HepG2 (cell line): ENCODE data around the gene LRP1B. TPM values are rescaled to one million over a fixed set of nuclear protein-coding genes. Genes with fewer than 3 reads are reported as not detected.

ENCODE experiments used
- ATAC-seq: fragments of 200-7000 bp; cut with Tn5 transposase; 3 replicates; pipeline ENCODE4 v1.9.1; 2020; ENCODE audit warnings: mild to moderate bottlenecking, moderate library complexity
- BruUV-seq: library from RNA; stranded (reverse); fragments of 400-500 nt; replicated peaks from 2 replicates; lab custom pipeline; 2021; lab: Mats Ljungman, UMichigan
- CTCF ChIA-PET: fragments of 300-600 bp; formaldehyde crosslinking; extraction: SDS; loops from one replicate; lab custom pipeline; 2021; ENCODE audit warnings: low total read pairs, inconsistent platforms, low intra/inter-chr PET ratio; lab: Yijun Ruan, JAX
- POLR2A ChIA-PET: fragments of 350-600 bp; sonication (Branson Sonifier 250); formaldehyde crosslinking; loops from one replicate; lab custom pipeline; 2020; ENCODE audit warnings: antibody characterized with exemption, inconsistent platforms; lab: Yijun Ruan, JAX
- DNase-seq: peaks from one replicate; pipeline ENCODE4 v3.0.0-alpha.2; 2015; ENCODE audit warnings: low spot score
- FAIRE-seq: peaks from 3 replicates; lab custom pipeline; 2011; peaks lifted over from hg19 to GRCh38; lab: Jason Lieb, UNC
- H2AFZ ChIP-seq: one replicate; pipeline ENCODE4 v1.6.1; 2011; ENCODE audit warnings: low read length, inconsistent platforms
- H3K27ac ChIP-seq: fragments of 300-600 bp; 3 replicates; pipeline ENCODE4 v1.8.0; 2011; ENCODE audit warnings: mixed run types, mild to moderate bottlenecking, mixed read lengths, low read length, inconsistent platforms; ENCODE audit not compliant: insufficient read depth; ENCODE audit errors: extremely low read length
- H3K27me3 ChIP-seq, 2 experiments: fragments of 200-600 bp in 1 of 2; 2 replicates in 1 of 2; 3 replicates in 1 of 2; pipeline versions ENCODE4 v1.6.0 to v1.8.0; 2011; ENCODE audit warnings: low read length in 2 of 2, mild to moderate bottlenecking in 2 of 2, moderate library complexity in 2 of 2, inconsistent platforms in 1 of 2; ENCODE audit not compliant: insufficient read depth in 2 of 2, control insufficient read depth in 1 of 2
- H3K36me3 ChIP-seq, 2 experiments: fragments of 200-600 bp in 1 of 2; replicated peaks in 1 of 2; 2 replicates in 1 of 2; 3 replicates in 1 of 2; pipeline versions ENCODE4 v1.5.1 to v1.8.0; 2011; ENCODE audit warnings: low read length in 2 of 2, inconsistent platforms in 1 of 2; ENCODE audit not compliant: insufficient read depth in 2 of 2, control insufficient read depth in 1 of 2
- H3K4me1 ChIP-seq: 2 replicates; pipeline ENCODE4 v1.5.1; 2012; ENCODE audit warnings: low read length, inconsistent platforms; ENCODE audit not compliant: insufficient read depth
- H3K4me2 ChIP-seq: 2 replicates; pipeline ENCODE4 v1.6.0; 2011; ENCODE audit warnings: low read depth, low read length, inconsistent platforms
- H3K4me3 ChIP-seq, 3 experiments: fragments of 200-600 bp in 1 of 3; sonication (generic), shearing (Covaris generic) in 1 of 3; replicated peaks in 1 of 3; 2 replicates each; pipeline ENCODE4 v1.5.1; 2011 to 2016; ENCODE audit warnings: low read length in 3 of 3, inconsistent platforms in 2 of 3, low read depth in 2 of 3, mild to moderate bottlenecking in 2 of 3, control low read depth in 1 of 3, mixed read lengths in 1 of 3; ENCODE audit not compliant: insufficient read depth in 1 of 3
- H3K79me2 ChIP-seq: one replicate; pipeline ENCODE4 v1.6.1; 2011; ENCODE audit warnings: low read length, inconsistent platforms; ENCODE audit not compliant: insufficient read depth
- H3K9ac ChIP-seq: 2 replicates; pipeline ENCODE4 v1.6.0; 2011; ENCODE audit warnings: mild to moderate bottlenecking, low read depth, low read length, inconsistent platforms; ENCODE audit not compliant: insufficient read depth
- H3K9me3 ChIP-seq: 2 replicates; pipeline ENCODE4 v1.5.1; 2012; ENCODE audit warnings: mild to moderate bottlenecking, low read length
- H4K20me1 ChIP-seq: 2 replicates; pipeline ENCODE4 v1.6.0; 2011; ENCODE audit warnings: inconsistent platforms, mild to moderate bottlenecking, low read length, moderate library complexity; ENCODE audit not compliant: insufficient read depth
- ARNT2 ChIP-seq: sonication (generic); formaldehyde crosslinking; IDR thresholded peaks from 2 replicates; pipeline ENCODE4 v1.8.0; 2022; ENCODE audit warnings: mild to moderate bottlenecking, low read depth, missing genetic modification reagents, moderate library complexity
- ATF7 ChIP-seq, 2 experiments: fragments of 450-650 bp in 1 of 2; sonication (generic) in 1 of 2; formaldehyde crosslinking in 1 of 2; IDR thresholded peaks; 2 replicates each; pipeline versions ENCODE4 v1.4.0 to v1.6.1; 2016 to 2020; ENCODE audit warnings: antibody characterized with exemption in 1 of 2, mild to moderate bottlenecking in 1 of 2, missing genetic modification reagents in 1 of 2
- CREB1 ChIP-seq, 2 experiments: fragments of 450-650 bp in 1 of 2; IDR thresholded peaks; 2 replicates each; pipeline ENCODE4 v1.6.1; 2016 to 2017; ENCODE audit warnings: control low read depth in 1 of 2, mild to moderate bottlenecking in 1 of 2, missing compliant biosample characterization in 1 of 2, missing genetic modification characterization in 1 of 2
- KDM5B ChIP-seq: sonication (generic); formaldehyde crosslinking; IDR thresholded peaks from 2 replicates; pipeline ENCODE4 v1.4.0; 2020; ENCODE audit warnings: missing genetic modification reagents, mild to moderate bottlenecking, borderline replicate concordance
- MXI1 ChIP-seq: IDR thresholded peaks from 3 replicates; pipeline ENCODE4 v1.6.1; 2012; ENCODE audit warnings: low read depth, low read length, inconsistent platforms, borderline replicate concordance
- PITX1 ChIP-seq: sonication (generic); formaldehyde crosslinking; IDR thresholded peaks from 2 replicates; pipeline ENCODE4 v1.5.1; 2020; ENCODE audit warnings: mild to moderate bottlenecking, missing genetic modification reagents
- THYN1 ChIP-seq: sonication (generic); formaldehyde crosslinking; IDR thresholded peaks from 2 replicates; pipeline ENCODE4 v1.8.1; 2023; ENCODE audit warnings: low read depth, mild to moderate bottlenecking, moderate library complexity, missing genetic modification reagents, borderline replicate concordance
- TSC22D2 ChIP-seq: sonication (generic); formaldehyde crosslinking; IDR thresholded peaks from 2 replicates; pipeline ENCODE4 v1.5.1; 2020; ENCODE audit warnings: missing genetic modification reagents, mild to moderate bottlenecking, borderline replicate concordance
- ZBTB20 ChIP-seq: sonication (generic); formaldehyde crosslinking; IDR thresholded peaks from 2 replicates; pipeline ENCODE4 v1.8.1; 2023; ENCODE audit warnings: missing genetic modification reagents, low read depth, mild to moderate bottlenecking, borderline replicate concordance
- ZNF10 ChIP-seq: sonication (generic); formaldehyde crosslinking; IDR thresholded peaks from 2 replicates; pipeline ENCODE4 v1.4.0; 2020; ENCODE audit warnings: mild to moderate bottlenecking, low read depth, missing genetic modification reagents, borderline replicate concordance
- ZNF674 ChIP-seq: sonication (generic); formaldehyde crosslinking; IDR thresholded peaks from 2 replicates; pipeline ENCODE4 v1.5.0; 2020; ENCODE audit warnings: low read depth, mild to moderate bottlenecking, missing genetic modification reagents
- ZSCAN21 ChIP-seq: sonication (generic); formaldehyde crosslinking; IDR thresholded peaks from 2 replicates; pipeline ENCODE4 v1.8.0; 2022; ENCODE audit warnings: mild to moderate bottlenecking, missing genetic modification reagents, moderate library complexity, borderline replicate concordance
- WGBS: methylation state at CpG from one replicate; pipeline ENCODE4 v1.1.6; 2017; ENCODE audit warnings: low lambda C conversion rate; 5-methylcytosine and 5-hydroxymethylcytosine counted together
- in situ Hi-C: cut with HindIII; loops from 2 replicates; pipeline ENCODE4 v1.10.0; 2017; ENCODE audit warnings: low pct_unique_long_range_greater_than_20kb; ENCODE audit not compliant: extremely low pct_ligation_motif_present
- intact Hi-C: fragments of 100-400 bp; cut with micrococcal nuclease; formaldehyde crosslinking; loops from one replicate; pipeline ENCODE4 v1.10.0; 2022; ENCODE audit not compliant: unreplicated experiment
- polyA plus RNA-seq, 8 experiments: library from polyadenylated mRNA; depleted of rRNA in 3 of 8; stranded (reverse) in 7 of 8; unstranded in 1 of 8; fragments of >200 nt; fragmentation: Illumina TruSeq in 4 of 8; extraction: Trizol in 4 of 8; gene quantifications; 2 replicates each; pipeline versions ENCODE4 v1.2.1 to v1.2.3, GENCODE V29; 2011 to 2016; ENCODE audit warnings: low read depth in 4 of 8, missing spikeins in 1 of 8, mixed read lengths in 1 of 8; ENCODE audit not compliant: insufficient read depth in 1 of 8
- total RNA-seq, 5 experiments: library from RNA; depleted of rRNA; stranded (reverse); fragments of >200 nt; fragmentation: Illumina TruSeq; extraction: Trizol; gene quantifications; 2 replicates each; pipeline ENCODE4 v1.2.3, GENCODE V29; 2016; ENCODE audit warnings: low read depth in 1 of 5
- TF ChIP-seq, protein P1 (sequence below): sonication (generic); formaldehyde crosslinking; IDR thresholded peaks from 2 replicates; pipeline ENCODE4 v1.5.0; 2020; ENCODE audit warnings: mild to moderate bottlenecking, missing genetic modification reagents, moderate library complexity
- TF ChIP-seq, protein P2 (sequence below): sonication (generic); formaldehyde crosslinking; IDR thresholded peaks from 2 replicates; pipeline ENCODE4 v1.5.0; 2020; ENCODE audit warnings: missing genetic modification reagents
- TF ChIP-seq, protein P3 (sequence below), 2 experiments: sonication (generic) in 1 of 2; formaldehyde crosslinking in 1 of 2; IDR thresholded peaks; 2 replicates each; pipeline versions ENCODE4 v1.4.0 to v1.6.1; 2016 to 2020; ENCODE audit warnings: borderline replicate concordance in 1 of 2, low read depth in 1 of 2, mild to moderate bottlenecking in 1 of 2, missing genetic modification reagents in 1 of 2

Gene LRP1B
- total and polyA plus RNA-seq, 2 of the 13 experiments (the other 11 are each of a cell fraction or from before 2014, with no cell fraction given), result 0.04 TPM; not detected in 1

DNA sequence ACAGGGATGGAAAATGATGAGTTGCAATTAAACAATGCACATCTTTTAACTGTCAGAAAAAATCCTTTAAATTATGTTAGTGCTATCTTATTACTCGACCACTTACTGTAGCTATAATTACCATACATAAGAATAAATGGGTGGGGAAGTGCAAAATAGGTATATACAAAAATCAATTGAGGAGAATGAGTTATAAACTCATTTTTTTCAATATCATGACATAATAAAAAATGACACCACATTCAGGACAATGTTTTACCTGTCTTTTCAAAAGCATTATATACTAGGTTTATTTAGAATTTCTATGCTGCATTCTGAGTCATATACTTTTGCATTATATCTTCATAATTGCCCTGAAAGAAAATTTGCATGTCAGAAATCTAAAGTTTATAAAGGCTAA lies 1533.6 kb downstream of the LRP1B start:
- ChIA-PET CTCF (no interaction called here), POLR2A (no interaction called here)
- WGBS, result 0% methylated on average over 1 of the region's 1 CpG
- H2AFZ ChIP-seq, result no peak overlapping the region
- no peaks in the 10 kb centered on the region for H4K20me1 ChIP-seq
- no peaks in the 10 kb centered on the region for H3K9me3 ChIP-seq
- H3K36me3 ChIP-seq, result no peaks in the 10 kb centered on the region
- no peaks in the 10 kb centered on the region for H3K79me2 ChIP-seq
- DNase-seq, result no peak
- no peak for FAIRE-seq
- no peak for ATAC-seq
- H3K9ac ChIP-seq, result no peak overlapping the region
- in situ Hi-C loops (no loop called here), intact Hi-C loops (no loop called here)
- no peak overlapping the region for H3K27ac ChIP-seq
- H3K4me2 ChIP-seq, result no peak overlapping the region
- no peaks in the 10 kb centered on the region for H3K27me3 ChIP-seq
- no TSS peak for BruUV-seq
- H3K4me1 ChIP-seq, result no peaks in the 10 kb centered on the region
- H3K4me3 ChIP-seq, result no peak overlapping the region
- TF ChIP-seq, protein P1, sequence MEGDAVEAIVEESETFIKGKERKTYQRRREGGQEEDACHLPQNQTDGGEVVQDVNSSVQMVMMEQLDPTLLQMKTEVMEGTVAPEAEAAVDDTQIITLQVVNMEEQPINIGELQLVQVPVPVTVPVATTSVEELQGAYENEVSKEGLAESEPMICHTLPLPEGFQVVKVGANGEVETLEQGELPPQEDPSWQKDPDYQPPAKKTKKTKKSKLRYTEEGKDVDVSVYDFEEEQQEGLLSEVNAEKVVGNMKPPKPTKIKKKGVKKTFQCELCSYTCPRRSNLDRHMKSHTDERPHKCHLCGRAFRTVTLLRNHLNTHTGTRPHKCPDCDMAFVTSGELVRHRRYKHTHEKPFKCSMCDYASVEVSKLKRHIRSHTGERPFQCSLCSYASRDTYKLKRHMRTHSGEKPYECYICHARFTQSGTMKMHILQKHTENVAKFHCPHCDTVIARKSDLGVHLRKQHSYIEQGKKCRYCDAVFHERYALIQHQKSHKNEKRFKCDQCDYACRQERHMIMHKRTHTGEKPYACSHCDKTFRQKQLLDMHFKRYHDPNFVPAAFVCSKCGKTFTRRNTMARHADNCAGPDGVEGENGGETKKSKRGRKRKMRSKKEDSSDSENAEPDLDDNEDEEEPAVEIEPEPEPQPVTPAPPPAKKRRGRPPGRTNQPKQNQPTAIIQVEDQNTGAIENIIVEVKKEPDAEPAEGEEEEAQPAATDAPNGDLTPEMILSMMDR, result no peak
- TF ChIP-seq ZNF10 (no peak), ATF7 (IDR thresholded peaks at IDR 0.05) (peak; percentile 66), ATF7 (CRISPR knock-in tag; IDR thresholded peaks at IDR 0.05) (no peak), ZSCAN21 (CRISPR knock-in tag) (no peak), THYN1 (CRISPR knock-in tag) (no peak), ZNF674 (no peak), ZBTB20 (no peak), PITX1 (CRISPR knock-in tag) (no peak), TSC22D2 (CRISPR knock-in tag) (no peak), KDM5B (CRISPR knock-in tag) (no peak), CREB1 (IDR thresholded peaks at IDR 0.05) (peak; percentile 58; the same call in 1 of the 2 replicates), CREB1 (CRISPR knock-in tag; IDR thresholded peaks at IDR 0.05) (no peak), ARNT2 (CRISPR knock-in tag) (no peak), MXI1 (no peak)
- TF ChIP-seq, protein P2, sequence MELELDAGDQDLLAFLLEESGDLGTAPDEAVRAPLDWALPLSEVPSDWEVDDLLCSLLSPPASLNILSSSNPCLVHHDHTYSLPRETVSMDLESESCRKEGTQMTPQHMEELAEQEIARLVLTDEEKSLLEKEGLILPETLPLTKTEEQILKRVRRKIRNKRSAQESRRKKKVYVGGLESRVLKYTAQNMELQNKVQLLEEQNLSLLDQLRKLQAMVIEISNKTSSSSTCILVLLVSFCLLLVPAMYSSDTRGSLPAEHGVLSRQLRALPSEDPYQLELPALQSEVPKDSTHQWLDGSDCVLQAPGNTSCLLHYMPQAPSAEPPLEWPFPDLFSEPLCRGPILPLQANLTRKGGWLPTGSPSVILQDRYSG (CRISPR knock-in tag), result no peak
- TF ChIP-seq, protein P3, sequence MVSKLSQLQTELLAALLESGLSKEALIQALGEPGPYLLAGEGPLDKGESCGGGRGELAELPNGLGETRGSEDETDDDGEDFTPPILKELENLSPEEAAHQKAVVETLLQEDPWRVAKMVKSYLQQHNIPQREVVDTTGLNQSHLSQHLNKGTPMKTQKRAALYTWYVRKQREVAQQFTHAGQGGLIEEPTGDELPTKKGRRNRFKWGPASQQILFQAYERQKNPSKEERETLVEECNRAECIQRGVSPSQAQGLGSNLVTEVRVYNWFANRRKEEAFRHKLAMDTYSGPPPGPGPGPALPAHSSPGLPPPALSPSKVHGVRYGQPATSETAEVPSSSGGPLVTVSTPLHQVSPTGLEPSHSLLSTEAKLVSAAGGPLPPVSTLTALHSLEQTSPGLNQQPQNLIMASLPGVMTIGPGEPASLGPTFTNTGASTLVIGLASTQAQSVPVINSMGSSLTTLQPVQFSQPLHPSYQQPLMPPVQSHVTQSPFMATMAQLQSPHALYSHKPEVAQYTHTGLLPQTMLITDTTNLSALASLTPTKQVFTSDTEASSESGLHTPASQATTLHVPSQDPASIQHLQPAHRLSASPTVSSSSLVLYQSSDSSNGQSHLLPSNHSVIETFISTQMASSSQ (IDR thresholded peaks at IDR 0.05; ENCODE audit: low read depth), result no peak
- TF ChIP-seq, protein P3 (CRISPR knock-in tag; IDR thresholded peaks at IDR 0.05; ENCODE audit: borderline replicate concordance), result no peak
